Colonic mucosa (tissue), 4 donors: Measurements from ENCODE around the gene GBP7. TPM values are rescaled to one million over a fixed set of nuclear protein-coding genes. Genes with fewer than 3 reads are reported as not detected.

Source experiments
- DNase-seq: peaks from one replicate; pipeline ENCODE4 v3.0.0-alpha.2; 2020
- H3K27ac ChIP-seq: fragments of 200-600 bp; one replicate; pipeline ENCODE4 v1.8.0; 2021
- H3K27me3 ChIP-seq: fragments of 200-600 bp; one replicate; pipeline ENCODE4 v1.8.0; 2021
- H3K36me3 ChIP-seq: fragments of 200-600 bp; one replicate; pipeline ENCODE4 v1.8.0; 2021
- H3K4me1 ChIP-seq: fragments of 200-600 bp; one replicate; pipeline ENCODE4 v1.8.0; 2021; ENCODE audit warnings: mild to moderate bottlenecking
- H3K4me3 ChIP-seq: fragments of 200-600 bp; one replicate; pipeline ENCODE4 v1.8.0; 2021
- H3K9ac ChIP-seq, 2 donors: one replicate each; pipeline ENCODE4 v1.7.0; 2013; ENCODE audit warnings: control low read depth in 2 of 2, low read depth in 2 of 2, low read length in 2 of 2
- H3K9me3 ChIP-seq: fragments of 200-600 bp; one replicate; pipeline ENCODE4 v1.8.0; 2021
- intact Hi-C: fragments of 100-400 bp; cut with DNase I; formaldehyde crosslinking; loops from one replicate; pipeline ENCODE4 v1.14.1; 2022
- total RNA-seq, 2 donors: library from RNA; stranded (reverse); fragmentation: NEBNext Ultra II Directional in 1 of 2; extraction: Animal tissue kit (Norgen Biotek cat#: 25700) in 1 of 2; gene quantifications; one replicate each; pipeline ENCODE4 v1.2.1, GENCODE V29; 2021
- TF ChIP-seq, protein P1 (sequence below): fragments of 200-600 bp; IDR thresholded peaks from one replicate; pipeline ENCODE4 v1.8.0; 2022; ENCODE audit warnings: antibody characterized with exemption, mild to moderate bottlenecking
- donor health status: healthy.
- donor health status: DM: no; HTN: no; CAD: no.
- donor health status: DM: no; HTN: no; CAD: no.

Gene GBP7
- total RNA-seq, 2 donors from 2014 or later = not detected

DNA sequence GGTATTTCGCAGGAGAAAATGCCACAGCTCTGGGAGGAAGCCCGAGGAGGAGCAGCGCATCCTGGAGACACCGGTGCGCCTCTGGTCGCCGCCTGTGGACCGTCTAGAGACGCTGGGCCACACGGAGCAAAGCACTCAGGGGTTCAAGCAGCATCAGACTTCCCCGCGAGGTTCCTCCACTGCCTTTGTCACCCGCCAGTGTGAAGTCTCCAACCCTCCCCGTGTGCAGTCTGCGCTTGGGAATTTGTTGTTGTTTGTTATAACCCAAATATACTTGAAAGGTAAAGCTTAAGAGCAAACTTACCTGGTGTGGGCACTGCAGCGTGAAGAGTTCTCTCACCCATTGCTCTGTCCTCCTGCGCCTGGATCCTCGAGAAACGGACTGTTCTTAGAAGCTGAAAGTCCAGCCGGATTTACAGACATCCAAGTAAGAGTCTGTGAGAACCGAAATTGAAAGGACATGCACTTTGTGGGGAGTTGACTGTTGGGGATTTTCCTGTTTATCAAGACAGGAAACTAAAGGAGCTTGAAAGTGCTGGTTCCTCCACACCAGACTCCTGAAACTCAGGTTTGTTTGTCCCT is 22.8 kb upstream of the GBP7 start, which contains the start of gene GBP4:
Gene GBP4, minus strand, starts transcription at position 452 of the 582 bp plus-strand sequence. Its CDS starts 108 bp downstream, at position 344.
- intact Hi-C loops = no loop called here
- Histone ChIP-seq H3K27me3 (no peaks in the 10 kb centered on the region), H3K9ac (peak within 1 kb of the TSS; percentile 52 to 79), H3K4me3 (peak within 1 kb of the TSS; percentile 51), H3K9me3 (no peaks in the 10 kb centered on the region), H3K27ac (peak within 1 kb of the TSS; percentile 76), H3K4me1 (no peaks in the 10 kb centered on the region), H3K36me3 (no peaks in the 10 kb centered on the region)
- peak; percentile 38 for DNase-seq
- TF ChIP-seq, protein P1, sequence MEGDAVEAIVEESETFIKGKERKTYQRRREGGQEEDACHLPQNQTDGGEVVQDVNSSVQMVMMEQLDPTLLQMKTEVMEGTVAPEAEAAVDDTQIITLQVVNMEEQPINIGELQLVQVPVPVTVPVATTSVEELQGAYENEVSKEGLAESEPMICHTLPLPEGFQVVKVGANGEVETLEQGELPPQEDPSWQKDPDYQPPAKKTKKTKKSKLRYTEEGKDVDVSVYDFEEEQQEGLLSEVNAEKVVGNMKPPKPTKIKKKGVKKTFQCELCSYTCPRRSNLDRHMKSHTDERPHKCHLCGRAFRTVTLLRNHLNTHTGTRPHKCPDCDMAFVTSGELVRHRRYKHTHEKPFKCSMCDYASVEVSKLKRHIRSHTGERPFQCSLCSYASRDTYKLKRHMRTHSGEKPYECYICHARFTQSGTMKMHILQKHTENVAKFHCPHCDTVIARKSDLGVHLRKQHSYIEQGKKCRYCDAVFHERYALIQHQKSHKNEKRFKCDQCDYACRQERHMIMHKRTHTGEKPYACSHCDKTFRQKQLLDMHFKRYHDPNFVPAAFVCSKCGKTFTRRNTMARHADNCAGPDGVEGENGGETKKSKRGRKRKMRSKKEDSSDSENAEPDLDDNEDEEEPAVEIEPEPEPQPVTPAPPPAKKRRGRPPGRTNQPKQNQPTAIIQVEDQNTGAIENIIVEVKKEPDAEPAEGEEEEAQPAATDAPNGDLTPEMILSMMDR = no peak

DNA sequence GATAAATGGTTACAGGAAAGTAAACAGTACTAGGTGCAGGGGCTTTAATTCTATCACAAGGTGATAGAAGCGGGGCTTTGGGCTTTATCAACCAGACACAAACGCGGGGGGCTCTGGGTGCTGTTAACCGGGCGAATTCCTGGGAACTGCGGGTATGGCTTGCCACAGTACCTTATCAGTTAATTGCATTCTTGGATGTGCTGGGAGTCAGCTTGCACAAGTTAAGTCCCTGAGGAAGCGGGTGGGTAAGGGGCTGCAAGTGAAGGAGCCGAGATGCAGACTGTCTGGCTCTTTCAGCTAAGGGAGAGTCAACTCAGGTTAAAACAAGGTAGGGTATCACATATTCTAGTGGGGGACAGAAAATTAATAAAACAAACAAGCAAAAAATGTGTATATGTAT is 22.3 kb upstream of the GBP7 start:
- H3K4me1 ChIP-seq = no peaks in the 10 kb centered on the region
- no peaks in the 10 kb centered on the region for H3K9me3 ChIP-seq
- H3K27ac ChIP-seq = peak overlapping the region; percentile 76
- TF ChIP-seq, protein P1 = no peak
- no peak for DNase-seq
- no peaks in the 10 kb centered on the region for H3K27me3 ChIP-seq
- intact Hi-C loops = no loop called here
- peak overlapping the region; percentile 52 to 79 for H3K9ac ChIP-seq
- H3K4me3 ChIP-seq = peak overlapping the region; percentile 51
- no peaks in the 10 kb centered on the region for H3K36me3 ChIP-seq

DNA sequence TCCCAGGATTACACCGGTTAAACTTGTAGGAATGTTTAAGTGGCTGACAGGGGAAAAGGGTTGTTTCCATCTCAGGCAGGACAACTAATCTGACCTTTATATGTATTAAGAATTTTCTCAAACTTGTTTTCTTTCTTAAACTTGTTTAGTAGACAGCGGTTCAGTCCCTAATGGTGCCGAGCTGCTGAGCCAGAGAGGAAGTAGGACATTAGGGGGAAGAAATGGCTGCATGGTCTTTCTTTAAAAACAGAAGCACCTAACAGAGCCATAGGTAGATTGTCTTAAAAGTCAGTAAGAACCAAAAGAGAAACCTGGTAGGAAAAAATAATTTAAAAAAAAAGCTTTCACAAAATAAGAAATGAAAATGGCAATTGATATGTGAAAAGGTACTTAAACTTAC is 19.7 kb upstream of the GBP7 start:
- TF ChIP-seq, protein P1 = no peak
- intact Hi-C loops = no loop called here
- no peak overlapping the region for H3K4me3 ChIP-seq
- no peaks in the 10 kb centered on the region for H3K4me1 ChIP-seq
- no peak overlapping the region for H3K27ac ChIP-seq
- no peak for DNase-seq
- H3K27me3 ChIP-seq = no peaks in the 10 kb centered on the region
- no peak overlapping the region for H3K9ac ChIP-seq
- no peaks in the 10 kb centered on the region for H3K9me3 ChIP-seq
- H3K36me3 ChIP-seq = no peaks in the 10 kb centered on the region

DNA sequence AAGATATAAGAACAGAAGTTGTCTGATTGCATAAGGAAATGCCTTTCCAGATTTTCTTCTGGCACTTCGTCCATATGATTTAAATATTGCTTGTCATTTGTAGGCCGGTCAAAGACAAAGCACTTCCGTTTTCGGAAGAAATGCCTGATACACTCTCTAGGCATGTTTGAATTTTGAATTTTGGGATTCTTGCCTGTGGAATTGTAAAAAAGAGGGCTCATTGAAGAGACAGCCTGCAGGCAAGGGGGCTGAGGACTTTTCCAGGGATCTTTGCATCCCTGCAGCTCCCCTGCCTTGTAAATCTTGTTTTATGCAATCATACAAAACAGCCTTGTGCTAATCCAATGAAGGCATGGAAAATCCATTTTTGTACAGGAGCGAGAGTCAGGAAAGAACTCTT is 15.5 kb upstream of the GBP7 start:
- Histone ChIP-seq H3K27ac (no peak overlapping the region), H3K9me3 (no peaks in the 10 kb centered on the region), H3K4me3 (no peak overlapping the region), H3K27me3 (no peaks in the 10 kb centered on the region), H3K9ac (no peak overlapping the region), H3K4me1 (no peaks in the 10 kb centered on the region), H3K36me3 (no peaks in the 10 kb centered on the region)
- intact Hi-C loops = no loop called here
- no peak for DNase-seq
- TF ChIP-seq, protein P1 = no peak

DNA sequence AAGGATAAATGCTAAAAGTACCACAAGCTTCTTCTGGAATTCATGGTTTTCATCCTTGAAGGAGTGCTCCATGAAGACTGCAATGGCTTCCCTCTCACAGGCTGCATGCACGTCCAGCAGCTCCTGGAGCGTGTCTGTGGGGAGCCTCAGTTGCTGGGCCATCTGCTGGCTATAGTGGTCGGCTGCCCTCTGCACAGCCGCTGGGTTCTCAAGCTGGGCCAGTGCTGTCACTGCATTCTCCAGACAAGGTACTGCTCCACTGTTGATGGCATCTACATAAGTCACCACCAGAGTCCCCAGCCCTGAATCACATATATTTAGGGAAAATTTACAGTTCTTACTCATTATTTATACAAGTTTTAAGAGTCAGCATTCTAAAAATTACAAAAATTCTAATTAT is 14.2 kb upstream of the GBP7 start:
- TF ChIP-seq, protein P1 = no peak

More for the DNA sequence above, 14.2 kb upstream of the GBP7 start:
- no peak overlapping the region for H3K4me3 ChIP-seq
- H3K27me3 ChIP-seq = no peaks in the 10 kb centered on the region
- no peaks in the 10 kb centered on the region for H3K36me3 ChIP-seq
- no peaks in the 10 kb centered on the region for H3K9me3 ChIP-seq
- H3K27ac ChIP-seq = no peak overlapping the region
- intact Hi-C loops = no loop called here
- no peaks in the 10 kb centered on the region for H3K4me1 ChIP-seq
- DNase-seq = no peak
- H3K9ac ChIP-seq = no peak overlapping the region
